DMS153 treated with DMSO at 0.1 percent for 48 hours (cell line): ENCODE data around the gene CKAP2L.

ENCODE experiments used
- DNase-seq: peaks from one replicate; lab custom pipeline; 2025; ENCODE audit not compliant: unreplicated experiment; lab: John Stamatoyannopoulos, UW

CKAP2L gene

DNA sequence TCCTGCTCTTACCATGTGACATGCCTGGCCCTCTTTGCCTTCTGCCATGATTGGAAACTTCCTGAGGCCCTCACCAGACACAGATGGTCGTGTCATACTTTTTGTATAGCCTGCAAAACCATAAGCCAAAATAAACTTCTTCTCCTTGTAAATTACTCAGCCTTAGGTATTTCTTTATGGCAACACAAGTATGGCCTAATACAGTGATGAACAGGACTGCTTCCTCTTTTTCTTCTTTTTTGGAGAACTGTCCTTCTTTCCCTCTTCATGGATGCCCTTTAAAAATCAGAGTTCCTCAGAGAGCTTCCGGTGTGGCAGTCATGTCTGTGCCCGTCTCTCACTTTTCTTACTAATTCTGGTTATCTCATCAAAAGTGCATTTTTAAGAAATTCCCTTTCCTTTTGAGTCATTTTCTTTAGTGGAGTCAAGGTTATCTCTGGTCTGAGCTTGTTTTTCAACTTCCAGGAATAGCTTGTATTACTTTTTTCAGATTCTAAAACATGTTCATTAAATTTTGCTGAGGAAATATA is 29.1 kb upstream of the CKAP2L start:
- no peak for DNase-seq

DNA sequence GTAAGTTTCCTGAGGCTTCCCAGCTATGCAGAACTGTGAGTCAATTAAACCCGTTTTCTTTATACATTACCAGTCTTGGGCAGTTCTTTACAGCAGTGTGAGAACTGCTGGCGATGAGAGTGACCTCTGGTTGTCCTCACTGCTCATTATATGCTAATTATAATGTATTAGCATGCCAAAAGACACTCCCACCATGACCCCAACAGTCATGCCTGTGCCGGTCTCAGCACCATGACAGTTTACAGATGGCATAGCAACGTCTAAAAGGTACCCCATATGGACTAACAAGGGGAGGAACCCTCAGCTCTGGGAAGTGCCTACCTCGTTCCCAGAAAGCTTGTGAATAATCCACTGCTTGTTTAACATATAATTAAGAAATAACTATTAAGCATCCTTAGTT is 28.0 kb upstream of the CKAP2L start:
- no peak for DNase-seq

DNA sequence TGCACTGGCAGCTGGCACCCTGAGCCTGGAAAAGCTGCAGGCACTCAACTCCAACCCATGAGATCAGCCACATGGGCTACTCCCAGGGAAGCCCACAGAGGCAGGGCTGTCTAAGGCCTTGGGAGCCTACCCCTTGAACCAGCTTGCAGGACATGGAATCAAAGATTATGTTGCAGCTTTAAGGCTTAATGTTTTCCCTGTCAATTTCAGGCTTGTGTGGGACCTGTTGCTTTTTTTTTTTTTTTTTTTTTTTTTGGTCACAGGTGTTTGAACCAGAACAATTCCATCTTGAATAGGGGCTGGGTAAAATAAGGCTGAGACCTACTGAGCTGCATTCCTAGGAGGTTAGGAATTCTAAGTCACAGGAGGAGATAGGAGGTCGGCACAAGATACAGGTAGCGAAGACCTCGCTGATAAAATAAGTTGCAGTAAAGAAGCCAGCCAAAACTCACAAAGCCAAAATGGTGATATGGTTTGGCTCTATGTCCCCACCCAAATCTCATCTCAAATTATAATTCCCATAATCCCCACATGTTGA is 27.4 kb upstream of the CKAP2L start:
- DNase-seq = no peak

DNA sequence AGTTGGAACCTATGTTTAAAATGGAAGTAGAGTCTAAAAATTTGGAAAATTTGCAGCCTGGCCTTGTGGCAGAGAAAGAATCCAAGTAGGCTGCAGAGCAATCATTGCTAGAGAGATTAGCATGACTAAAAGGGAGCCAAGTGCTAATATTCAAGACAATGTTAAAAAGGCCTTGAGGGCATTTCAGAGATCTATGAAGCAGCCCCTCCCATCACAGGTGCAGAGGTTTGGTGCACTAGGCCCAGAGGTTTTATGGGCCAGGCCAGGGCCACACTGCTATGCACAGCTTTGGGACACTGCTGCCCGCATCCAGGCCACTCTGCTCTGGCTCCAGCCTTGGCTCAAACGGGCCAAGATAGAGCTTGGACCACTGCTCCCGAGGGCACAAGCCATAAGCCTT is 26.6 kb upstream of the CKAP2L start:
- DNase-seq = no peak

- no peak for DNase-seq
Observed at GRCh38 chr2:112790305-112790704, 25.9 kb upstream of the CKAP2L start.

DNA sequence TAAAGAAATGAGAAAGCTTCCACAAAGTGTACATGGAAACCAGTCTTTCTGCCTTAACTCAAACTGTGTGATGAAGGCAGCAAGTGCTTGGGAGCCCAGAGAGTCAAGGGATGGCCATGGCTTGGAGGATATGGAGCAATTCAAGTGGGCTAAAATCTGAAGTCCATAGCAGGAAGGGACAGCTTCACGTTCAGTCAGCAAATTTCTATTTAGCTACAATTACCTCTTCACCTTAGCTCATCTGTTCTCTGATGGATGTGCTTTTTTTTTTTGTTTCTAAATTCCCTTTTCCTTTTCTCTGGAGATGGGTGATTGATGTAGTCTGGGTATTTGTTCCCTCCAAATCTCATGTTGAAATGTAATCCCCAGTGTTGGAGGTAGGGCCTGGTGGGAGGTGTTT is 24.8 kb upstream of the CKAP2L start:
- no peak for DNase-seq

DNA sequence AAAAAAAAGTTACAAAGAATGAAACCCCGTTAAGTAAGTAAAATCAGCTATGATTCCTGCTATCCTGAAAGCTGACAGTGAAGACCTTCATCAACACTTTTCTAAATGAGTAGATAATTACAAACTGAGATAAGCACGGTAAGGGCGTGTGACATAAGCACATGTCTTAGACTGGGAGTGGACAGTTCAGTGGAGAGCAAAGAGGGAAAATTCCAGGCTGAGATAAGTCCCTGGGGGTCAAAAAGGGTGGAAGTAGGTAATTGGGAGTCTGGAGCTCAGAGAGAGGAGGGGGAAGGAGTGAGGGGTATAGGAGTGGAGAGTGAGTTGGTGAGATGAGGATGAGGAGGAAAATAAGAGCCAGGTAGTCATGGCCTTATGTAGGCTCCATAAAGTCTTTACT is 24.2 kb upstream of the CKAP2L start:
- no peak for DNase-seq

DNA sequence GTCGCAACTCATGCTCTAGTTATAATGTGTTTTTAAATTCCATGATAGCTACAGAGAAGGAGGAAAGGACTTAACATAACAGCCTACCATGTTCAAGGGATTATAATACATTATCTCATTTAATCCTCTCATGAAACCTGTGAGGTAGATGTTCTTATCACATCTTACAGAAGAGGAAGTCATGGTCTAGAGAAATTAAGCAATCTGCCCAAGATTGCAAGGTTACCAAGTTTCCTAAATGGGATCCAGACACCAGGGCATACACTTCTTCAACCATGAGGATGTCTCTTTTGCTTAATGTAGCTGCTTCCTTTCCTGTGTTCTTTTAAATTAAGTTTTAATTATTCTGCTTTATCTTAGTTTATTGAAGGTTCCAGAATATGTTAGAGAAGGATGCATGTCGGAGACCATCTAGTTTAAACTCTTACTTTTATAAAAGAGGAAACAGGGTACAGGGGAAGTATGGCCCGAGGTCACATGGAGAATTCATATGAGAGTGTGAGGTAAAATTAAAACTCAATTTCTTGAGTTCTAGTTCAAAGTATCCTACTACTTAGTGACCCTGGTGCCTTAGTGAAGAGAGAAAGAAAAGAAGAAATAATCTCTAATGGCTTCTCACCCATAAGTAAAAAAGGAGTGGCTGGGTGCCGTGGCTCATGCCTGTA is 23.5 kb upstream of the CKAP2L start:
- no peak for DNase-seq

DNA sequence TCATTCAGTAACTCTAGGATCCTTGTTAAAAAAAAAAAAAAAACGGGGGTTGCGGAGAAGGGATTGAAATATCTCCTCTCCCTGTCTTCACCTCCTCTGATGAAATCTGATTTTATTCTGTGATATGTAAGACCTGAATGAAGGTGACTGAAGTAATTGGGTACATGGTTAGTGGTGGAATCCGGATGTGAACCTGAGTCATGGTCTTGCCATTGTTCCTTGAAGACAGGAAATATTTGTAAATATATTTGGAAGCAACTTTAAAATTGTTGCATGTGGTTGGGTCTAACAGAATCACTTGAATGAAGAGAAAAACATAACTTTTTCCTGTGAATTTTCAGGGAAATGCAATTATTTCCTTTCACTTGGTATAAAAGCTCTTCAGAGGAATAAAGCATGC is 22.9 kb upstream of the CKAP2L start:
- no peak for DNase-seq

- DNase-seq = no peak
Observed at GRCh38 chr2:112784199-112785189, 20.1 kb upstream of the CKAP2L start, which contains the start of gene IL1A. IL1A (minus strand) TSS chr2:112784493; CDS start chr2:112783770, 723 bp downstream.

GRCh38 chr2:112783187-112783714 is 18.8 kb upstream of the CKAP2L start:
- no peak for DNase-seq

- no peak for DNase-seq
Observed at GRCh38 chr2:112782234-112782799, 17.9 kb upstream of the CKAP2L start.

DNA sequence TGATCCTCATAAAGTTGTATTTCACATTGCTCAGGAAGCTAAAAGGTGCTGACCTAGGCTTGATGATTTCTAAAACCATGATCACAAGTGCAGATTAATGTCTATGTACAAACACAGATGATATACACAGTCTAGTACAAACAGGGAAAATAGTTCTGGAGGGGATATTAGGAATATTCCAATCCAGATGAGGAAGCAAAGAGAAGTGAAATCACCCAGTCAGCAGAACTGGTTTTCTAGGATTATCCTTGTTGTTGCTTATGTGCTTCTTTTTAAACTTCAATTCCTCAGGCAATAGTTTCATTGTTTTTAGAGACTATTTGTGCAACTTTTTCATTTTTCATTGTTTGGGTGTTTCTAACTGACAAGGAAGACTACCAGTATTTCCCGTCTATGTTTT is 15.2 kb upstream of the CKAP2L start:
- DNase-seq = no peak

DNA sequence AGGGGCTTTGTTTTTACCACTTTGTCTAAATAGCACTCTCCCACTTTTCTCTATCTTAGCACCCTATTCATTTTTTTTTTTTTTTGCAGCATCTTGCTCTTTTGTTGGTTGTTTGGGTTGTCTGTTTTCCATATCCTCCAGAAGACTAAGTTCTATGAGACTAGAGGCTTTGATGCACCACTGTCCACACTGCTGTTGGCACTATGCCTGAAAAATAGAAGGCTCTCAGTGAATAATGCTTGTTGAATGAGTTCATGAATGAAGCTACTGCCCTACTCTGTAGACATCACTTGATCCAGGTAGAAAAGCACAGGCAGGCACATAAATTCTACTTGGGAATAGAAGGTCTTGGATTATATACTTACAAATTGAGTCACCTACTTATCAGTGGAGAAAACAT is 12.6 kb upstream of the CKAP2L start:
- DNase-seq = no peak

- DNase-seq = no peak
Observed at GRCh38 chr2:112776113-112776512, 11.7 kb upstream of the CKAP2L start.

DNA sequence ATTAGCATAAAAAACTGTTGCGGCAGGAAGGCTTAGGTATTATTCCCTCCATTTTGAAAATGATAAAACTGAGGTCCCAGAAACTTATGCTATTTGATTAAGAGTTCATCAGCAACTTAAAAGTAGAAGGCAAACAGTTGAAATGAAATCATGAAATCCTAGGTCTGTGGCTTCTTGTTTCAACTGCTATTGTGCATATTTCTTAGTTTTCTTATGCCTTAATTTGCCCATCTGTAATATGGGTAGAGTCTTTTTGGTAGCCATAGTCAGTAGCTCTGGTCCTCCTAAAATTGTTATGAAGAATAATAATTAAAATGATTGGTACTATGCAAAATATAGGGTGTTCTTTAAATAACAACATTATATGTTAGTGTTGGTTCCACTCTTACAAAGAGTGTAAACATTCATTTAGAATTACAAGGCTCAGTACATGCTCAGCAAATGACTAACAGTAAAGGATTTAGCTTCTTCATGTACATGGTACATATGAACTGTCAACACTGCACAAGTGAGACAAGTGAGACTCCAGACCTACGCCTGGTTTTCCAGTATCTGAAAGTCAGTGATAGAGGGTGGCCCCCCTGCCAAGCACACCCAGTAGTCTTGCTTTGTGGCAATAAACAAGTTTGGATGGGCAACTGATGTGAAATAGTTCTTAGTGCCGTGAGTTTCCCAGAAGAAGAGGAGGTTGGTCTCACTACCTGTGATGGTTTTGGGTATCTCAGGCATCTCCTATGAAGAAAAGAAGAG is 10.3 kb upstream of the CKAP2L start:
- DNase-seq = no peak

GRCh38 chr2:112773556-112773955 is 9.1 kb upstream of the CKAP2L start:
- no peak for DNase-seq

GRCh38 chr2:112772911-112773475 is 8.6 kb upstream of the CKAP2L start:
- DNase-seq = no peak

DNA sequence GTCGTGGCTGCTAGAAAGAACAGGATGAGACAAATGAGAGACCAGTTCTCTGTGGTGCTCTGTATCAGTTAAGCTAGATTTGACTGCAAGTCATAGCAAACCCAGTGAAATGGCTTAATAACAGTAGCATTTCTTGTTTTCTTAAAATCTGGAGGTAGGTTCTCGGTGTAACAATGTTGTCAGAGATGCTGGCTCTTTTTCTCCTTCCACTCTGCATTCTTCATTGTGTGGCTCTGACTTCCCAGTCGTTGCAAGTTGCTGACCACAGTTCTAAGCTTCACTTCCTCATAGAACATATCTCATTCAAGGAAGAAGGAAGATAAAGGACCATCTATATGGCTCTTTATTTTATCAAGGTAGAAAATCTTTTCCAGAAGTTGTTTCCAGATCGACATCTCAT is 7.9 kb upstream of the CKAP2L start:
- DNase-seq = no peak

DNA sequence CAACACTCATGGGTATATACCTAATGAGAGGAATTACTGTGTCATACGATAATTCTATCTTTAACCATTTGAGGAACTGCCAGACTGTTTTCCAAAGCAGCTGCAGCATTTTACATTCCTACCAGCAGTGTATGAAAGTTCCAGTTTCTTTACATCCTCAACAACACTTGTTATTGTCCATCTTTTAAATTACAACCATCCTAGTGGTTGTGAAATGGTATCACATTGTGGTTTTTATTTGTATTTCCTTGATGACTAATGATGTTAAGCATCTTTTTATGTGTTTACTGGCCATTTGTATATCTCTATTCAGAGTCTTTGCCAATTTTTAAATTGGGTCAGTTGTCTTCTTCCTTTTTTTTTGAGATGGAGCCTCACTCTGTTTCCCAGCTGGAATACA is 4.0 kb upstream of the CKAP2L start:
- DNase-seq = no peak
